Activated CD8-positive, alpha-beta memory T cell treated with anti-CD3 and anti-CD28 coated beads for 4 hours (primary cell): ENCODE results near the gene NUBP2.
"Not testable (repeated sequence)": the region's sequence is repeated elsewhere in the genome, so short reads cannot be mapped to it uniquely, and the experiment has no call there.

Source experiments
- DNase-seq, 2 donors: peaks; one replicate each; pipeline ENCODE4 v3.0.0-alpha.2; 2020; ENCODE audit warnings: low read depth in 2 of 2

The NUBP2 gene

DNA sequence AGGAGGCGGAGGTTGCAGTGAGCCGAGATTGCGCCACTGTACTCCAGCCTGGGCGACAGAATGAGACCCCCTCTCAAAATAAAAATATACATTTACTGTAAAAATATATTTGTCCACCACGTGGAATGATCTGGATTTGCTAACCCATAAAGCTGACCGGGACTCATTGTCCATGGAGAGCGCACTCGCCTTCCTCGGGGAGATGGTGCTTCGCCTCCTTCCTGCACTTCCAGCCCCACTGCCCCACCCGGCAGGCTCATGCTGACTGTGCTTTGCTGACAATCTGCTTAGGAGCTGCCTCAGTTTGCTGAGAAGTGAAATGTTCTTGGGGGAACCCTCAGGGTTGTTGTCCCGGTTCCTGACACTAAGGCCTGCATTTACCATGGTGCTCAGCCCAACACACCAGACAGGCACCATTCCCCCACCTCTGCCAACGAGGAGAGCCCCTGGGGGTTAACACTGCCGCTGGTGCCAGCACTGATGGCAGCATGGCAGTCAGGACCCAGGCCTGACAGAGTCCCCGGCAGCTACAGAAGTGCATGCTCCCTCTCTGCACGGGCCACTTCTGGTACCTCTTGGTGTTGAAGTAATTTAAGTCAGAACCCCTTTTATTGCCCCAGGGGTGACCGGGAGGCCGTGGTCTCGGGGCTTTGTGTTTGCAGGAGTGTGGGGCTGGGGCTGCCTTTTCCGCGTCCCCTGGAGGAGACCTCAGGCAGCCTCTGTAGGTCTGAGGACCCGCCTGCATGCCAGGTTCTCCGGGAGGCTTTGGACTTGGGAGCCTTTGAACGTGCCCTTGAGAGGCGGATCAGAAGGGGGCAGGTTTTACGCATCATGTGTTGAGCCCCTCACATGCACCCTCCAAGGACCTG, 2.5 kb downstream of the NUBP2 start:
- DNase-seq = no peak

DNA sequence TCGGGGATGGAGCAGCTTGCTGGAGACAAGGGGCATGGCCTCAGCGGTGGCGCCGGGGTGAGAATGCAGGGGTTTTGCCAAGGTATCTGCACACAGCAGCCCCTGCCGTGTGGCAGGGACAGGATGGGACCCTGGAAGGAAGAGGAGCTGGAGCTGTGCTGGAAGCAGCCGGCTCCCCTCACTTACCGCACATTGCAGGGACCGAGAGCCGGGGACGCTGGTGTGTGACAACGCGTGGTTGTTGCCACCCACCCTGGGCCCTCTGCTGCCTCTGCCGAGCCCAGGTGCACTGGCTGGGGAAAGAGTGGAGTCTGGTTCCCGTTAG, 3.0 kb downstream of the NUBP2 start:
- no peak for DNase-seq

DNA sequence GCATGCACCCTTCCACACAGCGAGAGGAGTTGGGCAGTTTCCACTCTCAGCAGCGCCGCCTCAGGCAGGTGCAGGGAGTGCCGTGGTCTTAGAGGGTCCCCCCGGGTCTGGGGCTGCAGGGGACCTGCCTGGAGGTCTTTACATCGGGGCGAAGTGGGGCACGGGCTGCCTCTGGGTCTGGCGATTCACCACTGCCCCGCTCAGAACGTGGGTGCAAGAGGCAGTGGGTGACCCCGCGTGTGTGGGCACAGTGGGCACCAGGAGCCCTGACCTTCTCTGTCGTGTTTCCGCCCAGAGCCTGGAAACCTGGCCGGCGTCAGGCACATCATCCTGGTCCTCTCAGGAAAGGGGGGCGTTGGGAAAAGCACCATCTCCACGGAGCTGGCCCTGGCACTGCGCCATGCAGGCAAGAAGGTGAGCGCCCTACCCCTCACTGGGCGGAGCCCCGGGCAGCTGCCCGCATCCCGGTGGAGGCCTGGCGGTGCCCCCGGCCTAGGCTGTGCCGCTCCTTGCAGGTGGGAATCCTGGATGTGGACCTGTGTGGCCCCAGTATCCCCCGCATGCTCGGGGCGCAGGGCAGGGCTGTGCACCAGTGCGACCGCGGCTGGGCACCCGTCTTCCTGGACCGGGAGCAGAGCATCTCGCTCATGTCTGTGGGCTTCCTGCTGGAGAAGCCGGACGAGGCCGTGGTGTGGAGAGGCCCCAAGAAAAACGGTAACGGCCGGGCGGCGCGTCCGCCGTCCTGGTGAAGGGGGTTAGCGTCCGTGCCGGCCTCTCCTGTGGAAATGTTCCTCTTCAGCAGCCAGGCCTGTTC, 3.7 kb downstream of the NUBP2 start:
- no peak for DNase-seq

DNA sequence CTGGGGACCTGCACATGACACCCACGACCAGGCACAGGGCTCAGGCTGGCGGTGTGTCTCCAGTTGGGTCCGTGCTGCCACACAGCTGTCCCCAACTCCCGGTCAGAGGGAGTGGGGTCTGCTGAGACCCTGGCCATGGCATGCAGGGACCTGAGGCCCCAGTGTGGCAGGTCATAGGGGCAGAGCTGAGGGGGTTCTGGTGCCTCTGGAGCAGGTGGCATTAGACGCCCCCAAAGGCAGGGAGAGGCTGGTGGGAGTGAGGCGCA, 4.2 kb downstream of the NUBP2 start:
- DNase-seq = no peak

DNA sequence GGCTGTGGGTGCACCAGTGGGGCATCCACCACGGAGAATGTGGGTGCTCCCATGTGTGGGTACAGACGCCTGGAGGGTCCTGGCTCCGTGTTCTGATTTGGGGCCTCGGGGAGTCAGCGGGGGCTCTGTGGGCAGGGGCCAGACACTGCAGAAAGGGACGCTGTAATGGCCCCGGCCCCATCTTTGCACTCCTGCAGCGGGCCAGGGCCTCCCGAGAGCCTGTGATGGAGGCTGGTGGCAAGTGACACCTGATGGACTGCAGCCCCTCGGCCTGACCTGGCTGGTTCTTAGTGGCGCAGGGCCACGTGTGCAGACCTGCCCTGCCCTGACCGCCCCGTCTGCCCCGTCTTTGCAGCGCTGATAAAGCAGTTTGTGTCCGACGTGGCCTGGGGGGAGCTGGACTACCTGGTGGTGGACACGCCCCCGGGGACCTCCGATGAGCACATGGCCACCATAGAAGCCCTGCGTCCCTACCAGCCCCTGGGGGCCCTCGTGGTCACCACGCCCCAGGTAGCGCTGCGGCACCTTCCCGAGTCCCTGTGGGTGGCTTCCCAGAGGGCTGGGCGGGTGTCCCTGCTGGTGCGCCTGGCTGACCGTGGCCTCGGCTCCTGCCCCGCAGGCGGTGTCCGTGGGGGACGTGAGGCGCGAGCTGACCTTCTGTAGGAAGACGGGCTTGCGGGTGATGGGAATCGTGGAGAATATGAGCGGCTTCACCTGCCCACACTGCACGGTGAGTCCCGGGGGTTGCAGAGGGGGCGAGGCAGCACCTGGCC, 4.7 kb downstream of the NUBP2 start:
- no peak for DNase-seq

DNA sequence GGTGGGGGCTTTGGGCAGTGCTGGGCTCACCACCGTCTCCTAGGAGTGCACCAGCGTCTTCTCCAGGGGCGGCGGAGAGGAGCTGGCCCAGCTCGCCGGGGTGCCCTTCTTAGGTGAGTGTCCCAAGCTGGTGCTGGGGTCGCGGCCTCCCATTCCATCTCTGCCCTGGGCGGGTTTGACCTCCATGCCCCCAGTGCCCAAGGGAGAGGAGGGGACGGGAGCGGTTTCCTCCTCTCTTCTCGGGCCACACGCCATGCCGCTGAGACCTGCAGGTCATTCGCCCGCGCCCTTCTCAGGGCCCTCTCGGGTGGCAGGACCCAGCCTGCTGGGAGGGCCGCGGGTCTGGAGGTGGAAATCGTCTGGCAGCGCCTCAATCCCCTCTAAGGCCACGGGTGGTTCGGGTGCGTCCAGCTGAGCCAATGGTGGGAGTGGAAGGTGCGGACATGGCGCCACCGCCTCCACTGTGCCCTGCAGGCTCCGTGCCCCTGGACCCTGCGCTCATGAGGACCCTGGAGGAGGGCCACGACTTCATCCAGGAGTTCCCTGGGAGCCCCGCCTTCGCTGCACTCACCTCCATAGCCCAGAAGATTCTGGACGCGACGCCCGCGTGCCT, 5.4 kb downstream of the NUBP2 start:
- DNase-seq = no peak

DNA sequence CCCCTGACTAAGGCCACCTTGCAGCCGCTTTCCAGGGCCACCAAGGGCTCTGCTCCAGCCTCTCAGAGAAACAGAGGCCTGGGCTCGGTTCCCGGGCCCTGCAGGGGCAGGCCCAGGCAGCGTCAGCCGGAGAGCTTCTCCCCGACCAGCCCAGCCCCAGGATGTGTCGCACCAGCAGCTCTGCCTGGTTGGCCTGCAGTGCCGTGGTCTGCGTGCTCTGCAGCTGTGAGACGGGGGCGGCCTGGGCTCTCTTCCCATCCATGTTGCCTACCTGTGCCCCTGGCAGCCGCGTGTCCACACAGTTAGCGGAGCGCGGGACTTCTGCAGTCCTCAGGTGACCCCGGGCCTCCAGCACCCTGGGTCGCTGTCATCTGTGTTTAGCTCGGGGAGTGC, 5.9 kb downstream of the NUBP2 start:
- no peak for DNase-seq

DNA sequence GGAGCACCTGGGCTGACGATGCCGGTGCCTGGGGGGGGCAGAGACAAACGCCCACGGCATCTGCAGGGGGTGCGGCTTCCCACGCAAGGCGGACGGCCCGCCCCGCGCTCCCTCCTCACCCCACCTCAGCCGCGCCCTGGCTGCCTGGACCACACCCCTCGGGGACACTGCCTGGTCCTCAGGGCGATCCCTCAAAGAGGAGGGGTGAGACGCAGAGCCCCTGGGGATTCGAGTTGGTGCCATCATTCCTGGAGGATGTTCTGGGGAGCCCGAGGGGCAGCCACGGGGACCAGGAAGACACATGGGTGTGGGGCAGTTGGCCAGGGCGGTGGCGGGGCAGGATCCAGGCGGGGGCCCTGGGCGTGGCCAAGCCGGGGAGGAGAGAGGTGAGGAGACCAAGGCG, 6.9 kb downstream of the NUBP2 start:
- DNase-seq = no peak

DNA sequence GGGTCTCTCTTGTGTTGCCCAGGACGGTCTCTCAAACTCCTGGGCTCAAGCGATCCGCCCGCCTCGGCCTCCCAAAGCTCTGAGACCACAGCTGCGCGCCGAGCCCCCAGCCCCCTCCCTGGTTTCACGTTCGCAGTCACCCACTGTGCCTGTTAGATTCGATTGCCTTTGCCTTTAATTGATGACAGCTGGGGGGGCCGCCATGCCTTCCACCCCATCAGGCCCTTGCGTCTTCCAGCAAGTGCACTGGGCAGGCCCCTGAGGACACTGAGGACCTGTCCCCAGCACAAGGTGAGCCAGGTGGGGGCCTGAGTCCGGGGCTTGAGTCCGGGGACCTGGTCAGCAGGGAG, 7.5 kb downstream of the NUBP2 start:
- DNase-seq = no peak

DNA sequence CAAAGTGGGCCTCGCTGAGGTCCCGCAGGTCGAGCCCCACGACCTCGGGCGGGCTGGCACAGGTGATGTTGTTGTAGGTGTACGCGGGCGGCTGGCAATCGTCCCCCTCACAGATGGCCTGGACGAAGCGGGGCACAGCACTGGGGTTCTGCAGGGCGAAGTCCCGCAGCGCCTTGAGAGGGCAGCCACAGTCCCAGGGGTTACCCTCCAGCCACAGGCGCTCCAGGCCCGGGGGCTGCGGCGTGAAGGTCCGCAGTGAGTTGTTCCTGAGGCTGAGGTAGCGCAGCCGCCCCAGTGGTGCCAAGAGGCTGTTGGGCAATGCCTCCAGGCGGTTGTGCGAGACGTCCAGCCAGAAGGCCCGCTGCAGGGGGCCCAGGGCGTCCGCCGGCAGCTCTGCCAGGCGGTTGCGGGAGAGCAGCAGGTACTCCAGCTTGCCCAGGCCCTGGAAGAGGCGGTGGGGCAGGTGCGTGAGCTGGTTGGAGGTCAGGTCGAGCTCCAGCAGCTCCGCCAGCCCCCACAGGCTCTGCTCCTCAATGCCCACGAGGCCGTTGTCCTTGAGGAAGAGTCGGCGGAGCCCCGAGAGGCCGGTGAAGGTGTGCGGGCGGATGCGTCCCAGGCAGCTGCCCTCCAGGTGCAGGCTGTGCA, 8.0 kb downstream of the NUBP2 start:
- DNase-seq = no peak

DNA sequence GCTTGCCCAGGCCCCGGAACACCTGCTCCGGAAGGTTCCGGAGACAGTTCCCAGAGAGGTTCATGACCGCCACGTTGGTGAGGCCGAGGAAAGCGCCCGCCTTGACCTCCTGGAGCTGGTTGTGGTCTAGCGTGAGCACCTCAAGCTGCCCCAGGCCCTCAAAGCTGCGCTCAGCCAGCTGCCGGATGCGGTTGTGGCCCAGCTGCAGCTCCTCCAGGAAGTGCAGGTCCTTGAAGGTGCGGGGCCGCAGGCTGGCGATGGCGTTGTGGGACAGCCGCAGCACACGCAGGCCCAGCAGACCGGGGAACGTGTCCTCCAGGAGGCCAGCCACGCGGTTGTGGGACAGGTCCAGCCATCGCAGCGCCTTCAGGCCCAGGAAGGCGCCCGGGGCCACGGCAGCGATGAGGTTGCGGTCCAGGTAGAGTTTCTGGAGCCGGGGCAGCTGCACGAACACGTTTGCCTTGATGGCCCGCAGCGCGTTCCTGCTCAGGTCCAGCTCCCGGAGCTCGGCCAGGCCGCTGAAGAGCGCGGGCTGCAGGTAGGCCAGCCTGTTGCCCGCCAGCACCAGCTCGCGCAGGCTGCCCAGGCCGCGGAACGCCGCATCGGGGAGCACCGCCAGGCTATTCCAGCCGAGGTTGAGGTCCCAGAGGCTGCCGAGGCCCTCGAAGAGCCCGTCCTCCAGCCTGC, 8.6 kb downstream of the NUBP2 start:
- no peak for DNase-seq

DNA sequence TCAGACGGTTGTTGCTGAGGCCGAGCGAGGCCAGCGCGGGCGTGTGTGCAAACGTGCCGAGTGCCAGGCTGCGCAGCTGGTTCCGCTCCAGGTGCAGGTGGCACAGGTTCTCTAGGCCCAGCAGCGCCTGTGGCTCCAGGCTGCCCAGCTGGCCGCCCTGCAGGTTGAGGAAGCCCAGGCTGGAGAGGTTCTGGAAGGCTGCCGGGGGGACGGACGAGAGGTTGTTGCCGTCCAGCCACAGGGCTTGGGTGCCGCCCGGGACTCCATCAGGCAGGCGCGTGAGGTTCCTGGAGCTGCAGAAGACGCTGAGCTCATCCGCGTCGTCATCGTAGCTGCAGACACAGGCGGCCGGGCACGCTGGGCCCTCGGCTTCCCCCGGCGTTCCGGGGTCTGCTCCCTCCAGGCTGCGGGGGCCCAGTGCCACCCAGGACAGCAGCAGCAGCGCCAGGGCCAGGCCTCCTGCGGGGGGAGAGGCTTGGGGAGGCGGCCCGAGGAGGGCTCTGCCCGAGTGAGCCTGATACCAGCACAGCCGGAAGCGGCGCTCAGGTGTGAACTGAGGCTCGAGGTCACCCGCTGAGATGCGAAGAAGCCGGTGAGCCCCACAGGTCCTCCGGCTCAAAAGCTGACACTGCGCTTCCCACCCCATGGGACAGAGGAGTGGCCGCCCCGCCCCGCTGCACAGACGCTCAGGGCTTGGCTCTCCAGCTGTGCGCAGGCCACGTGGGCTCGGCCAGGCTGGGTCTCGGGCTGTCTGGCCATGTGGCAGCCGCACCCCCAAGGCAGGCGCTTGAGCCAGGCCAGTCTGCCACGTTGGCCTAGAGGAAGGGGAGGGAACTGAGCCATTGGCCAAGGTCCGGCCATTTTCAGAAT, 9.4 kb downstream of the NUBP2 start:
- DNase-seq = no peak

DNA sequence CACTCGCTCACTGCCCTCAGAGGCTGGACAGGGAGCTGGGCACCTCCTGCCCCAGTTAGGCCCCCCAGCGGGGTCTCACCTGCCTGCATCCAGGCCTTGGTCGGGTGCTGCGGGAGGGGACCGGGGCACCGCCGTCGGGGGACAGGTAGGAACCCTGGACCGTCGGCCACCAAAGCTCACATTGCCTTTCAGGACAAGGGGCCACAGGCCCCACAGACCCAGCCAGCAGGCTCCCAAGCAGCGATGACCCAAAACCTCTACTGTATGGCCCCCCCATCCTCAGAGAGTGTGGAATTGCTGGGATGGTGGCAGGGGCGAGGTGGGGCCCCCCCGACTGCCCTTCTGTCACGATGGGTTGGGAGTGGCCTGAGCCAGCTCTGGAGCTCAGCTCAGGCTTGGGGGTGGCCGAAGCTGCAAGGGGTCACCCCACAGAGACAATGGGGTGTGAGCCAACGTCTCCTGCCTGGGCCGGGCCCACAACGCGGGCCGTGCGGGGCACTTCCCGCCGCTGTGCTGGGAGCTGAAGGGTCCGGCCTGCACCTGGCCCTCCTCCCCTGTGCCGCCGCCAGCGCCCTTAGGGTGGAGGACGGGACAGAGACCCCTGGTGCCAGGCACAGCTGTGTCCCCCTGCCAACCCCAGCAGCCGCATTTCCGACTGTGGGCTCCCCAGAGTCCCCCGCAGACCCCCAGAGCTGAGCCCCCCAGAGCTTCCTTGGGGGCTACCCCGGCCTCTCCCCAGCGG, 10.2 kb downstream of the NUBP2 start:
- DNase-seq = no peak

DNA sequence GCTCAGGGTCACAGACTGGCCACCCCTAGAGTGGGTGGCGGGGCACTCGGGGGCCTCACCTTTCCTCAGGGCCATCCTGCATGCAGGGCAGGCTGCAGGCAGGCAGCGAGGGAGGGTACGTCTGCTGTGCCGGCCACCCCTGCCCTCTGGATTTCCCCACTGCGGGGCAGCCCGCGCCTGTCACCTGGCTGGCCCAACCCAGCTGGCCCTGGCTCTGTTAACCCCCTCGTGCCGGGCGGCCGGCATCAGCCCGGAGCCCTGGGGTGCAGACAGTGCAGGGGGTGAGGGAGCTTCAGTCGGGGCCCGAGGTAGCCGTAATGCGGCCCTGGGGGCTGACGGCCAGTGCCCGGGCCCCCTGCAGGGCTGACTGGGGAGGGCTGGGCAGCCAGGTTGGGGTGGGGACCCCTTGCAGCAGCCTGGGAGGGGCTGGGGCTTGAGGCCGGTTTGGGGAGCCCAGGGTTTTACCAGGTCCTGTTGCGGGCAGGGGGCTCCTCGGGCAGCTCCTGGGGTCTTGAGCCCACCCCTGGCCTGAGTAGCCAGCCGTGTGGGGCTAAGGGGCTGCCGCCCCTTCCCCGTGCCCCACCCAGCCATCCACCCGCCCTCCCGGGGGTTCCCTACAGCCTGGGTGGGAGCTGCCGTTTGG, 10.9 kb downstream of the NUBP2 start, which contains the start of gene IGFALS:
TSS of gene IGFALS (minus strand) at position 128 of the 643 bp plus-strand sequence. CDS start at position 75, 53 bp downstream.
- no peak for DNase-seq

DNA sequence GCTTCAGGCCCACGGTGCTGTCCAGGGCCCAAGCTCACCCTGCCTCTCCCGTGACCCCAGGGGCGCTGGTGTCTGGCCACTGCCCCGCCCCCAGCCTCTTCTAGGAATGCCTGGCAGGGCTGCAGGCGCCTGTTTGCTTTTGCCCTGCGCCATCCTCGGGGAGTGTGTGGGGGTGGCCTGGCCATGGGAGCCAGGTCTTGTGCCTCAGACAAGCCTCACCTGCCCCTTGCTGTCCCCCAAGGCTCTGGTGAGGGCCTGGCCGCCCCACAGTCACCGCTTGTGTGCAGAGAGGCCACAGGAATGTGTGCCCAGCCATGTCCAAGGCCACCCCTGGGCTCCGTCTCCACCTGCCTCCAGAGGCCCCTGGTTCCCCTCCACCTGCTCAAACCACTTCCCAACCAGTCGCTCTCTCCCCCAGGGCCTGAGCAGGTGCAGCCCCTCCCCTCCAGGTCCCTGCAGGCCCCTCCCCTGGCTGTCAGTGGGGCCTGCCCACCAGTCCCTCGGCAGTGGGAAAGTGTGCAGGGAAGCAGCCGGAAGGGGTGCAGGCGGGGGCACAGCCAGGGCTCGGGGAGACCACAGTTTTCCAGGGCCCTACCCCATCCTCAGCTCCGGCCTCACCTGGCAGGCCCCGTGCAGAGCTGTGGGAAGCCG, 11.6 kb downstream of the NUBP2 start:
- no peak for DNase-seq

DNA sequence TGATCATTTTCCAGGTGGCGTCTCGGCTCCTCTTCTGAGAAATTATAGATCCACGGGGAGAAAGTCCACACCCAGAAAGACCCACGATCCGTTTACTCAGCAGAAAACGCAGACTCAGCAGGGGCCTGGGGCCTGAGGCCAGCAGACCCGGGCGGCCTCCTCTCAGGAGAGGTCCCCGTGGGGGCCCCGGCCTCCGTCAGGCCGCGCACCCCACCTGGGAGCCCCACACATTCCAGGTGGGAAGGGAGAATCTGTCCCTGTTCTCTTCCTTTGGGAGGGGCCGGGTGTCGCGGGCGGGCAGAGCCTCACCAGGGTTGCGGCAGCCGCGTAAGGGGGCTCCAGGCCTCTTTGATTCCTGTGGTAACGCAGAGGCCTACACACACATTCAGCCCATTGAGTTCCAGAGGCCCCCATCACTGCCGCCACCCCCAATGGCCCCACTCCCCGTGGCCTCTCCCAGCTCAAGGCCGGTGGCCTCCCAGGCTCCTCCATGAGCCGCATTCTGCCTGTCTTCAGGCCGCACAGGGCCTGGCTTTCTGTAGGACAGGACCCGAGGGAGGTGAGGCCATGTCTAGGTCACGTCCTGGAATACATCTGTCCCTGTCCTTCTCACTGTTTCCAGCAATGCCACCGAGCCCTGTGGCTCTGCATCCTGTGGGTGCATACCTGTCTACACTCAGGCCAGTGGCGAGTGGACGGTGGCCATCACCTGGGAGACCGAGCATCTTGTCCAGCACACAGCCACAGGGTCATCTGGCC, 12.3 kb downstream of the NUBP2 start:
- no peak for DNase-seq

DNA sequence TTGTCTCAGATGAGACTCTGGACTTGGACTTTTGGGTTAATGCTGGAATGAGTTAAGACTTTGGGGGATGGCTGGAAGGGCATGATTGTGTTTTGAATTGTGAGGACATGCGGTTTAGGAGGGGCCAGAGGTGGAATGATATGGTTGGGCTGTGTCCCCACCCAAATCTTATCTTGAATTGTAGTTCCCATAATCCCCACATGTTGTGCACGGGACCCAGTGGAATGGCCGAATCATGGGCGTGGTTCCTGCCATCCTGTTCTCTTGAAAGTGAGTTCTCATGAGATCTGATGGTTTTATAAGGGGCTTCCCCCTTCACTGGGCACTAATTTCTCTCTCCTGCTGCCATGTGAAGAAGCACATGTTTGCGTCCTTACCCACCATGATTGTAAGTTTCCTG, 16.5 kb downstream of the NUBP2 start:
- DNase-seq = not testable (repeated sequence)

DNA sequence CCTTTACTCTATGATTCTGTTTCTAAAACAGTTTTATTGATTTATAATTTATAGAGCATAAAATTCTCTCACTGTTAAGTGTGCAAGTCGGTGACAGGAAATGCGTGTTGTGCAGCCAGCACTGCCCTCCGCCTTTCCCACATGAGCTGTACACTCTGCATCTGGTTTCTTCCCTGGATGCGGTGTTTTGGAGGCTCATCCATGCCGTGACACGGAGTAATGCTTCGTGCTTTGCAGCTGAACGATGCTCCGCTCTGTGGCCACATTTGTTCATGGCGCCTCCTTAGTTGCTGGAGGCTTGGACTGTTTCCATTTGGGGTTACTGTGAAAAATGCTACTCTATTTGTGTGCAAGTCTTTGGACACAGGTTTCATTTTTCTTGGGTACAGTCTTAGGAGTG, 17.9 kb downstream of the NUBP2 start:
- DNase-seq = no peak
